GM23338 (cell line): ENCODE results near the gene CPNE2. TPM values are rescaled to one million over a fixed set of nuclear protein-coding genes. Genes with fewer than 3 reads are reported as not detected.

Source experiments
- ATAC-seq: fragments of 200-7000 bp; cut with Tn5 transposase; 3 replicates; pipeline ENCODE4 v1.9.1; 2020
- DNase-seq: peaks from one replicate; pipeline ENCODE4 v3.0.0-alpha.2; 2015; ENCODE audit warnings: low spot score
- H2AFZ ChIP-seq: fragments of 200-600 bp; sonication (generic); 2 replicates; pipeline ENCODE4 v1.8.0; 2016; ENCODE audit warnings: antibody characterized with exemption, mild to moderate bottlenecking, moderate library complexity
- H3F3A ChIP-seq: fragments of 200-600 bp; sonication (generic); replicated peaks from 2 replicates; pipeline ENCODE4 v1.8.0; 2017; ENCODE audit warnings: antibody characterized with exemption, mixed run types, low read depth
- H3K27ac ChIP-seq: fragments of 200-600 bp; sonication (generic); 2 replicates; pipeline ENCODE4 v1.6.1; 2016; ENCODE audit warnings: low read depth
- H3K27me3 ChIP-seq: fragments of 200-600 bp; sonication (generic); 2 replicates; pipeline ENCODE4 v1.8.0; 2016; ENCODE audit warnings: mild to moderate bottlenecking, mixed run types, moderate library complexity; ENCODE audit not compliant: insufficient read depth
- H3K36me3 ChIP-seq: fragments of 200-600 bp; sonication (generic); 2 replicates; pipeline ENCODE4 v1.8.0; 2016; ENCODE audit warnings: mild to moderate bottlenecking; ENCODE audit not compliant: insufficient read depth
- H3K4me1 ChIP-seq: fragments of 200-600 bp; sonication (generic); 2 replicates; pipeline ENCODE4 v1.8.0; 2016; ENCODE audit warnings: mild to moderate bottlenecking, moderate library complexity; ENCODE audit not compliant: insufficient read depth
- H3K4me2 ChIP-seq: fragments of 200-600 bp; sonication (generic); 2 replicates; pipeline ENCODE4 v1.7.1; 2017; ENCODE audit warnings: mixed run types
- H3K4me3 ChIP-seq: fragments of 200-600 bp; sonication (generic); 2 replicates; pipeline ENCODE4 v1.6.1; 2016; ENCODE audit warnings: mixed run types
- H3K79me2 ChIP-seq: fragments of 200-600 bp; sonication (generic); replicated peaks from 2 replicates; pipeline ENCODE4 v1.8.0; 2017; ENCODE audit warnings: mild to moderate bottlenecking; ENCODE audit not compliant: insufficient read depth
- H3K9me2 ChIP-seq: fragments of 200-600 bp; sonication (generic); 2 replicates; pipeline ENCODE4 v1.8.0; 2017; ENCODE audit not compliant: insufficient read depth
- H4K20me1 ChIP-seq: fragments of 200-600 bp; sonication (generic); replicated peaks from 2 replicates; pipeline ENCODE4 v1.8.0; 2017; ENCODE audit warnings: mild to moderate bottlenecking; ENCODE audit not compliant: insufficient read depth
- H3K27ac Mint-ChIP-seq: 2 replicates; pipeline ENCODE4 v1.8.0; 2020; ENCODE audit warnings: inconsistent platforms, mild to moderate bottlenecking, moderate library complexity, mixed read lengths
- H3K27me3 Mint-ChIP-seq: 3 replicates; pipeline ENCODE4 v1.8.0; 2022; ENCODE audit warnings: low read depth, mild to moderate bottlenecking, moderate library complexity, mixed read lengths, inconsistent platforms; ENCODE audit not compliant: insufficient read depth, poor library complexity
- H3K36me3 Mint-ChIP-seq: 3 replicates; pipeline ENCODE4 v1.8.0; 2021; ENCODE audit warnings: low read depth, mild to moderate bottlenecking, inconsistent platforms, moderate library complexity, mixed read lengths
- H3K4me1 Mint-ChIP-seq: 3 replicates; pipeline ENCODE4 v1.8.0; 2020; ENCODE audit warnings: mild to moderate bottlenecking, inconsistent platforms, mixed read lengths
- H3K4me3 Mint-ChIP-seq: 3 replicates; pipeline ENCODE4 v1.8.0; 2021; ENCODE audit warnings: moderate library complexity, mild to moderate bottlenecking, inconsistent platforms, mixed read lengths
- H3K9me3 Mint-ChIP-seq: 3 replicates; pipeline ENCODE4 v1.8.0; 2020; ENCODE audit warnings: moderate library complexity, mild to moderate bottlenecking, inconsistent platforms, mixed read lengths
- CREB1 ChIP-seq: fragments of 250-450 bp; sonication (Bioruptor Pico); IDR thresholded peaks from 2 replicates; pipeline ENCODE4 v1.5.0; 2020; ENCODE audit warnings: low read depth, mild to moderate bottlenecking, moderate library complexity
- CTCF ChIP-seq, 2 experiments: fragments of 200-600 bp in 1 of 2; sonication (generic) in 1 of 2; conservative IDR thresholded peaks; 2 replicates each; pipeline versions ENCODE4 v1.5.1 to v1.6.1; 2016 to 2017; ENCODE audit warnings: antibody characterized with exemption in 2 of 2, low read depth in 2 of 2, mild to moderate bottlenecking in 2 of 2, moderate library complexity in 1 of 2
- EZH2phosphoT487 ChIP-seq: fragments of 200-600 bp; sonication (generic); IDR thresholded peaks from one replicate; pipeline ENCODE4 v1.8.1; 2018; ENCODE audit warnings: antibody characterized with exemption; ENCODE audit not compliant: unreplicated experiment
- JUNB ChIP-seq: IDR thresholded peaks from one replicate; pipeline ENCODE4 v1.6.1; 2016; ENCODE audit warnings: antibody characterized with exemption; ENCODE audit not compliant: unreplicated experiment
- STAT1 ChIP-seq: IDR thresholded peaks from one replicate; pipeline ENCODE4 v1.6.1; 2016; ENCODE audit warnings: antibody characterized with exemption; ENCODE audit not compliant: unreplicated experiment
- ZNF331 ChIP-seq: fragments of 250-450 bp; sonication (Bioruptor Pico); IDR thresholded peaks from 2 replicates; pipeline ENCODE4 v1.5.0; 2020; ENCODE audit warnings: low read depth, mild to moderate bottlenecking, moderate library complexity
- polyA plus RNA-seq: library from polyadenylated mRNA; unstranded; fragments of >200 nt; fragmentation: Nextera tagmentation; extraction: Ambion mirVana; gene quantifications from 2 replicates; pipeline ENCODE4 v1.2.1, GENCODE V29; 2016
- total RNA-seq: library from RNA; depleted of rRNA; stranded (reverse); fragments of >200 nt; shearing (Covaris generic); gene quantifications from 2 replicates; pipeline ENCODE4 v1.2.3, GENCODE V29; 2014
- TF ChIP-seq, protein P1 (sequence below): IDR thresholded peaks from 2 replicates; pipeline ENCODE4 v1.6.1; 2016; ENCODE audit warnings: antibody characterized with exemption
- TF ChIP-seq, protein P2 (sequence below): IDR thresholded peaks from one replicate; pipeline ENCODE4 v1.6.1; 2018; ENCODE audit warnings: antibody characterized with exemption; ENCODE audit not compliant: unreplicated experiment

CPNE2 gene
- total and polyA plus RNA-seq, 2 experiments from 2014 or later = 7.1 to 11.3 TPM

GRCh38 chr16:57077714-57078113 lies 14.7 kb upstream of the CPNE2 start:
- DNase-seq (no peak), ATAC-seq (no peak)
- H3K4me3 Mint-ChIP-seq = no peak overlapping the region
- H3K79me2 ChIP-seq = no peaks in the 10 kb centered on the region
- no peaks in the 10 kb centered on the region for H3K9me3 Mint-ChIP-seq
- no peaks in the 10 kb centered on the region for H3F3A ChIP-seq
- H3K4me1 ChIP-seq = 0 out of 2 replicates have a peak, but pooled peaks cover 6% of the 10 kb centered on the region
- peaks cover 7% of the 10 kb centered on the region for H3K4me1 Mint-ChIP-seq
- TF ChIP-seq, protein P1, sequence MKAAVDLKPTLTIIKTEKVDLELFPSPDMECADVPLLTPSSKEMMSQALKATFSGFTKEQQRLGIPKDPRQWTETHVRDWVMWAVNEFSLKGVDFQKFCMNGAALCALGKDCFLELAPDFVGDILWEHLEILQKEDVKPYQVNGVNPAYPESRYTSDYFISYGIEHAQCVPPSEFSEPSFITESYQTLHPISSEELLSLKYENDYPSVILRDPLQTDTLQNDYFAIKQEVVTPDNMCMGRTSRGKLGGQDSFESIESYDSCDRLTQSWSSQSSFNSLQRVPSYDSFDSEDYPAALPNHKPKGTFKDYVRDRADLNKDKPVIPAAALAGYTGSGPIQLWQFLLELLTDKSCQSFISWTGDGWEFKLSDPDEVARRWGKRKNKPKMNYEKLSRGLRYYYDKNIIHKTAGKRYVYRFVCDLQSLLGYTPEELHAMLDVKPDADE = no peak
- TF ChIP-seq, protein P2, sequence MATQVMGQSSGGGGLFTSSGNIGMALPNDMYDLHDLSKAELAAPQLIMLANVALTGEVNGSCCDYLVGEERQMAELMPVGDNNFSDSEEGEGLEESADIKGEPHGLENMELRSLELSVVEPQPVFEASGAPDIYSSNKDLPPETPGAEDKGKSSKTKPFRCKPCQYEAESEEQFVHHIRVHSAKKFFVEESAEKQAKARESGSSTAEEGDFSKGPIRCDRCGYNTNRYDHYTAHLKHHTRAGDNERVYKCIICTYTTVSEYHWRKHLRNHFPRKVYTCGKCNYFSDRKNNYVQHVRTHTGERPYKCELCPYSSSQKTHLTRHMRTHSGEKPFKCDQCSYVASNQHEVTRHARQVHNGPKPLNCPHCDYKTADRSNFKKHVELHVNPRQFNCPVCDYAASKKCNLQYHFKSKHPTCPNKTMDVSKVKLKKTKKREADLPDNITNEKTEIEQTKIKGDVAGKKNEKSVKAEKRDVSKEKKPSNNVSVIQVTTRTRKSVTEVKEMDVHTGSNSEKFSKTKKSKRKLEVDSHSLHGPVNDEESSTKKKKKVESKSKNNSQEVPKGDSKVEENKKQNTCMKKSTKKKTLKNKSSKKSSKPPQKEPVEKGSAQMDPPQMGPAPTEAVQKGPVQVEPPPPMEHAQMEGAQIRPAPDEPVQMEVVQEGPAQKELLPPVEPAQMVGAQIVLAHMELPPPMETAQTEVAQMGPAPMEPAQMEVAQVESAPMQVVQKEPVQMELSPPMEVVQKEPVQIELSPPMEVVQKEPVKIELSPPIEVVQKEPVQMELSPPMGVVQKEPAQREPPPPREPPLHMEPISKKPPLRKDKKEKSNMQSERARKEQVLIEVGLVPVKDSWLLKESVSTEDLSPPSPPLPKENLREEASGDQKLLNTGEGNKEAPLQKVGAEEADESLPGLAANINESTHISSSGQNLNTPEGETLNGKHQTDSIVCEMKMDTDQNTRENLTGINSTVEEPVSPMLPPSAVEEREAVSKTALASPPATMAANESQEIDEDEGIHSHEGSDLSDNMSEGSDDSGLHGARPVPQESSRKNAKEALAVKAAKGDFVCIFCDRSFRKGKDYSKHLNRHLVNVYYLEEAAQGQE = no peak
- H3K36me3 Mint-ChIP-seq = no peaks in the 10 kb centered on the region; the same call in 2 of the 3 replicates
- H4K20me1 ChIP-seq = no peaks in the 10 kb centered on the region
- peaks cover 2% of the 10 kb centered on the region for H3K27me3 Mint-ChIP-seq
- H3K36me3 ChIP-seq = no peaks in the 10 kb centered on the region
- H3K27me3 ChIP-seq = no peaks in the 10 kb centered on the region
- H3K9me2 ChIP-seq = no peaks in the 10 kb centered on the region
- H3K27ac ChIP-seq = no peak overlapping the region
- no peak overlapping the region for H3K4me3 ChIP-seq
- no peak overlapping the region for H3K4me2 ChIP-seq
- no peak overlapping the region for H2AFZ ChIP-seq
- no peak overlapping the region for H3K27ac Mint-ChIP-seq

GRCh38 chr16:57081744-57082143 lies 10.6 kb upstream of the CPNE2 start:
- Histone ChIP-seq H3F3A (no peaks in the 10 kb centered on the region), H3K4me3 (no peak overlapping the region), H3K27me3 (no peaks in the 10 kb centered on the region), H3K27ac (no peak overlapping the region), H3K9me2 (no peaks in the 10 kb centered on the region), H3K4me1 (no peaks in the 10 kb centered on the region), H2AFZ (no peak overlapping the region), H4K20me1 (no peaks in the 10 kb centered on the region), H3K79me2 (no peaks in the 10 kb centered on the region), H3K36me3 (no peaks in the 10 kb centered on the region), H3K4me2 (no peak overlapping the region)
- peaks cover 3% of the 10 kb centered on the region for H3K27me3 Mint-ChIP-seq
- H3K36me3 Mint-ChIP-seq = no peaks in the 10 kb centered on the region; the same call in 2 of the 3 replicates
- no peak for ATAC-seq
- peaks cover 10% of the 10 kb centered on the region for H3K4me1 Mint-ChIP-seq
- no peak for DNase-seq
- H3K9me3 Mint-ChIP-seq = no peaks in the 10 kb centered on the region
- no peak overlapping the region for H3K27ac Mint-ChIP-seq
- H3K4me3 Mint-ChIP-seq = no peak overlapping the region
- TF ChIP-seq, protein P1 = no peak
- TF ChIP-seq ZNF331 (CRISPR knock-in tag) (no peak), CTCF (conservative IDR thresholded peaks at IDR 0.05; ENCODE audit: low read depth in 2 of 2) (no peak), CREB1 (CRISPR knock-in tag) (no peak), JUNB (no peak), EZH2phosphoT487 (no peak), STAT1 (no peak)
- TF ChIP-seq, protein P2 = no peak
